ENCODE measurements around the gene SYP. TPM values are rescaled to one million over a fixed set of nuclear protein-coding genes. Genes with fewer than 3 reads are reported as not detected.
A peak's percentile ranks its signal among the peaks of the same experiment; 100 is the strongest.

The SYP gene
- total and polyA plus RNA-seq, 7 donors: 0.37 to 1.6 (median 1.0) TPM

DNA sequence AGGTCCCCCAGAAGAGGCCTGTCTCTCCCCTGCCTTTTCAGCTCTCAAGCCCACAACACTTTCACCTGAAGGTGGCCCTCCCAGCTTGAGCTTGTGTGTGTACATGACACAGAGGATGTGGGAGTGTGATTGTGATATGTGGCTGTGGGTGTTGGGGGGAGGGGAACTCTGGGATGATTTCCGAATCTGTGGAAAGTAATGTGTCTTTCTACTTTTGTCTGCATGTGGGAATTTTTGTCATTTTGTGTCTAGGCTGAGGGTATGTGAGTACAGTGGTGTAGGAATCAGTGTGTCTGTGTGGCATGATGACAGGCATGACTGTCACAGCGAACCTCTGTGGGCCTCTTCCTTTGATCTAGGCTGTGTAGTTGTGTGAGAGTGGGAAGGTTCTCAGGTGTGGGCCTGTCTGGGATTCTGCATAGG is 6.4 kb downstream of the SYP start:
- intact Hi-C loops (cut with DNase I): no loop called here
- ATAC-seq (no peak), DNase-seq (no peak)
- TF ChIP-seq, protein P1, sequence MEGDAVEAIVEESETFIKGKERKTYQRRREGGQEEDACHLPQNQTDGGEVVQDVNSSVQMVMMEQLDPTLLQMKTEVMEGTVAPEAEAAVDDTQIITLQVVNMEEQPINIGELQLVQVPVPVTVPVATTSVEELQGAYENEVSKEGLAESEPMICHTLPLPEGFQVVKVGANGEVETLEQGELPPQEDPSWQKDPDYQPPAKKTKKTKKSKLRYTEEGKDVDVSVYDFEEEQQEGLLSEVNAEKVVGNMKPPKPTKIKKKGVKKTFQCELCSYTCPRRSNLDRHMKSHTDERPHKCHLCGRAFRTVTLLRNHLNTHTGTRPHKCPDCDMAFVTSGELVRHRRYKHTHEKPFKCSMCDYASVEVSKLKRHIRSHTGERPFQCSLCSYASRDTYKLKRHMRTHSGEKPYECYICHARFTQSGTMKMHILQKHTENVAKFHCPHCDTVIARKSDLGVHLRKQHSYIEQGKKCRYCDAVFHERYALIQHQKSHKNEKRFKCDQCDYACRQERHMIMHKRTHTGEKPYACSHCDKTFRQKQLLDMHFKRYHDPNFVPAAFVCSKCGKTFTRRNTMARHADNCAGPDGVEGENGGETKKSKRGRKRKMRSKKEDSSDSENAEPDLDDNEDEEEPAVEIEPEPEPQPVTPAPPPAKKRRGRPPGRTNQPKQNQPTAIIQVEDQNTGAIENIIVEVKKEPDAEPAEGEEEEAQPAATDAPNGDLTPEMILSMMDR (IDR thresholded peaks at IDR 0.05): no peak
- WGBS, 3 donors: 70 to 79% (median 75%) methylated on average over 1 to 2 of the region's 2 CpGs
- H3K27ac ChIP-seq: no peak overlapping the region
- peaks cover 0 to 7% (median 0%) of the 10 kb centered on the region in 3 donors for H3K27me3 ChIP-seq (ENCODE audit: insufficient read depth in 3 of 3, low read length in 2 of 3)
- no peak overlapping the region for H3K4me3 ChIP-seq
- peaks cover 4% of the 10 kb centered on the region for H3K9me3 ChIP-seq
- no peaks in the 10 kb centered on the region for H3K36me3 ChIP-seq (ENCODE audit: insufficient read depth in 1 of 2, low read depth in 1 of 2)
- H3K4me1 ChIP-seq: no peaks in the 10 kb centered on the region

DNA sequence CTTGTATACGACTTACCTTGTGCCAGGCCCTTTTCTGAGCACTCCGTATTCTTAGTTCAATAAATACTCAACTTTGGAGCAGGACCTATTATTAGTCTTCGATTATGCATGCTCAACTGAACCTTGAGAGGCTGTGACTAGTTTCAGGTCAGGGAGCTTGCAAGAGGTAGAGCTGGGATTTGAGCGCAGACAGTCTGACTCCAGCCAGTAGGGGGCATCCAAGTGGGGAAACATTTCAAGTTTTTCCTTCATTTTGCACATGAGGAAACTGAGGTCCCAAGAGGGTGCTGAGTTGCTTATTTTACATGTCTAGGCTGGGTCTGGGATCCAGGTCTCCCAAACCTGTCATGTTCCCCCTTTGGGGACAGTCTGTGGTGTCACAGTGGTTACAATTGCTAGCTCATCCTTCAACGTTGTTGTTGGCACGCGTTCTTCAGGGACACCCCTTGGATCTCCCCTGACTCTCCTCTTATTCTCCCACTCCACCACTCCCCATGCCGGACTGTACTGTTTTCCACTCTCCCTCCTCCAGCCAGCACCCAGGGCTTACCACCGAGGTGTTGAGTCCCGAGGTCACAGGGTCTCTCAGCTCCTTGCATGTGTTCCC is 7.2 kb downstream of the SYP start:
- H3K27me3 ChIP-seq (ENCODE audit: insufficient read depth in 3 of 3, low read length in 2 of 3): no peaks in the 10 kb centered on the region

DNA sequence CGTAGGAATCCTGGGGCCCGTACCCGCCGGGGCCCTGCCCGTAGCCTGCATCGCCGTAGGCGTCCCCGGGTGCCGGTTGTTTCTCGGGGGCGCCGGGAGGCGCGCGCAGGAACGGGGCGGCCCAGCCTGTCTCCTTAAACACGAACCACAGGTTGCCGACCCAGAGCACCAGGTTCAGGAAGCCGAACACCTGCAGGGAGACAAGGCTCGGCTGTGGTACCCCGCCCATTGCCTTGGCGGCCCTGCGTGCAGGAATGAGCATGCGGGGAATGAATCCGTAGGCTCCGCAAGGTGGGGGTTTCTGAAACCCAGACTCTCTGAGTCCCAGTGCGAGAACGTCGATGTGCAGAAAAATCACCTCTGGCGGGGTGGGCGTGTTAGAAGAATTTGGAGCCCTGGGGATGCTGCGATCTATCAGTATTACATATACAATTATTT is 8.4 kb downstream of the SYP start:
- H3K27me3 ChIP-seq (ENCODE audit: insufficient read depth in 3 of 3, low read length in 2 of 3): no peaks in the 10 kb centered on the region
- no peaks in the 10 kb centered on the region for H3K36me3 ChIP-seq (ENCODE audit: insufficient read depth in 1 of 2, low read depth in 1 of 2)
- H3K9me3 ChIP-seq: peaks cover 4% of the 10 kb centered on the region
- H3K27ac ChIP-seq: peak overlapping the region; percentile 85
- DNase-seq: no peak
- ATAC-seq: peak in 2 of 4 donors; percentile 2 to 16
- TF ChIP-seq, protein P1 (IDR thresholded peaks at IDR 0.05): no peak
- WGBS, 3 donors: 1 to 36% (median 1%) methylated on average over 19 to 34 of the region's 34 CpGs
- intact Hi-C loops (cut with DNase I): no loop called here
- no peaks in the 10 kb centered on the region for H3K4me1 ChIP-seq
- H3K4me3 ChIP-seq: peak overlapping the region; percentile 81

More for the DNA sequence above, 7.2 kb downstream of the SYP start:
- ATAC-seq (no peak), DNase-seq (no peak)
- Histone ChIP-seq H3K4me3 (no peak overlapping the region), H3K36me3 (ENCODE audit: insufficient read depth in 1 of 2, low read depth in 1 of 2) (no peaks in the 10 kb centered on the region), H3K4me1 (no peaks in the 10 kb centered on the region), H3K9me3 (peaks cover 4% of the 10 kb centered on the region), H3K27ac (no peak overlapping the region)
- TF ChIP-seq, protein P1 (IDR thresholded peaks at IDR 0.05): peak; percentile 44
- WGBS, 3 donors: 63 to 67% (median 65%) methylated on average over 9 to 10 of the region's 10 CpGs
- intact Hi-C loops (cut with DNase I): no loop called here

DNA sequence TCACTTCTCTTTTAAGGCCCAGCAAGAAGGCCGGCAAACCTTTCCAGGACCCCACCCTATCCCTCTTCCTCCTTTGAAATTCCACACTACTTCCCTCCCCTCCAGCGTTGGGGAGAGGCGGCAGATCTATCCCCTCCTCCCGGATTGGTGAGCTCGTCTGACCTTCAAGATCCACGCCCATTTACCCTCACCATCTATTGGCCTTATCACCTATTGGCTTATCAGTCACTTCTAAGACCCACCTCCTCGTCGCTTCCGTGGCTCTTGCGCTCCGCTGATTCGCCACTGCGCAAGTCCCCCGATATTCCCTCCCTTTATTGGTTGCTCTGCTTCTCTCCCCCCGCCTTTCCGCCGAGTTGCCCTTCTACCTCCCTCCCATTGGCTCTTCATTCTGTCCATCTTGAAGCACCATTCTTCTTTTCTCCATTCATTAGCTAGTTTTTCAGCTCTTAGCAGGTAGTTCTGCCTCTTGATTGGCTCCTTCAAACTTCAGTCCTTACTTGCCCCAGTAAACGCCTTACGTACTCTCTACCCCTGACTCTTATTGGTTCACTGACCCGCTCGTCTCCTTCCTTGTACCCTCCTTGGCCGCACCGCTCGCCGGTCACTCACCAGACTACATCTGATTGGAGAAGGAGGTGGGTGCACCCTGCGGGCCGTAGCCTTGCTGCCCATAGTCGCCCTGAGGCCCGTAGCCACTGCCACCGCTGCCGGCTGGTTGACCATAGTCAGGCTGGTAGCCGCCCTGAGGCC is 9.0 kb downstream of the SYP start:
- no peaks in the 10 kb centered on the region for H3K27me3 ChIP-seq (ENCODE audit: insufficient read depth in 3 of 3, low read length in 2 of 3)
- intact Hi-C loops (cut with DNase I): no loop called here
- no peaks in the 10 kb centered on the region for H3K4me1 ChIP-seq
- peak overlapping the region; percentile 85 for H3K27ac ChIP-seq
- peak; percentile 87 to 93 for DNase-seq
- 0 to 37% (median 0%) methylated on average over 29 to 32 of the region's 32 CpGs for WGBS, 3 donors
- peak; percentile 87 to 90 (median 89) for ATAC-seq
- H3K4me3 ChIP-seq: peak overlapping the region; percentile 81
- TF ChIP-seq, protein P1 (IDR thresholded peaks at IDR 0.05): no peak
- H3K9me3 ChIP-seq: peaks cover 4% of the 10 kb centered on the region
- H3K36me3 ChIP-seq (ENCODE audit: insufficient read depth in 1 of 2, low read depth in 1 of 2): no peaks in the 10 kb centered on the region

Measured in psoas muscle (tissue), 8 donors.